Glomerular visceral epithelial cell (primary cell): ENCODE results near the gene LRRFIP2.
A peak's percentile ranks its signal among the peaks of the same experiment; 100 is the strongest.

Source experiments
- DNase-seq: peaks from one replicate; pipeline ENCODE4 v3.0.0-alpha.2; 2016; ENCODE audit errors: extremely low spot score

LRRFIP2 gene

GRCh38 chr3:37115446-37115845, 58.9 kb downstream of the LRRFIP2 start:
- DNase-seq: no peak

DNA sequence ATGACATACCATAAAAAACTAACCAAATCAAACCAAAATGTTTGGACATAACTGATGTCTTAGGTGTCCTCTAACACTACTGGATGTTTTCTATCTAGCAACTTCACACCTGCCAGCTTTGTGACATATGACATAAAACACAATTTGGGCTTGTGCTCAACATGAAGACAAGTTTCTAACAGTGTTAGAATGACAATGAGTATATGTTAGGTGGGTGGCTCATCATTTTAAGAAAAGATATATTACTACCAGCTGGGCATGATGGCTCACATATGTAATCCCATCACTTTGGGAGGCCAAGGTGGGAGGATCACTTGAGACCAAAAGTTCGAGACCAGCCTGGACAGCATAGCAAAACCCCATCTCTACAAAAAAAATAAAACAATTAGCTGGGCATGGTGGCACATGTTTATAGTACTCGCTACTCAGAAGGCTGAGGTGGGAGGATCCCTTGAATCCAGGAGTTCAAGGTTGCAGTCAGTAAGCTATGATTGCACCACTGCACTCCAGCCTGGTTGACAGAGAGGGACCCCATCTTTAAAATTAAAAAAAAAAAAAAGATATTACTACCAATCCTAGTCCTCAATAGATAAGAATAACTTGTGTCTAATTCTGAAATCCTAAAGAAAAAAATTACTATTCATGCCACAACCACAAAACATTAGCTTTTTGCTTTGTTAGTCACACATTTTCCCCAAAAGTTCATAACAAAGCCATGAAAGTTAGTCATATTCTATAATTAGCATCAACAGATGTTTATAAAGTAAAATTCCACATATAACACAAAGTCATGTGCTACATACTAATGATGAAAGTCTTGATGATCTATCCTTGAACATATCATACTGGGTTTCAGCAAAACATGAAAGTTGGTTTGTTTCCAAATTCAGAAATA, 59.9 kb downstream of the LRRFIP2 start:
- DNase-seq: no peak

GRCh38 chr3:37112987-37113386, 61.4 kb downstream of the LRRFIP2 start:
- no peak for DNase-seq

DNA sequence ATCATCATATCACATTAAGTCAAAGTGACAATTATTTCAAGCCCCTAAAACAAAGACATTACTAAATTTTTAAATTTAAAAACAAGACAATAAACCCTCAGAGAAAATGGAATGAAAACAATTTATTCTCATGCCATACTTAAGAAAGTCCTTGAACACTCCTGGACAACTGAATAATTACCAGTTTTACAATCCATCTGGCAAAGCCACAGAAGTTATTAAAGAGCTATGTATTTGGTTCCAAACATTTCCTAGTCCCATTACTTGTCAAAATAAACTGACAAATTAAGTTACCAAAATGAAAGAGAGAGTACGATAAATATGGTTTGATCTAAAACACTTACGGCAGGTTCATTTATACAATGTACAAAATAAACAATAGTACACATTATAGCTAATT, 63.2 kb downstream of the LRRFIP2 start:
- no peak for DNase-seq

DNA sequence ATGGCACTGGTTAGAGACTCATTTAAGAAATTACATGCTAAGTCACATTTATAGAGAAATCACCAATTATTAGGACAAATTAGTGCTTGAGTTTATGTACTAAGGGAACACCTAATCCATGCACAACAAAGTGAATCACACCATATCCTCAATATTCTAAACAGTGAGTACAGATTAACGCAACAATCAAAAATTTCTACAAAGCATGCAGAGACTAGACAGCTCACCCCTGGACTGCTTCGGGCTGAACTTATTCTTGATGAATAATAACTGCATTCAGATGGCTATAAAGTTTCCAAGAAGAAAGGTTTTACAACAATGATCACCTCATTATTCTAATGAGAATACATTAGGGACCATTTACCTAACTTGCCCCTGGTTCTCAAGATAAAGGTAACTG, 66.5 kb downstream of the LRRFIP2 start:
- no peak for DNase-seq

- no peak for DNase-seq
Measured at GRCh38 chr3:37103103-37103808, 71.1 kb downstream of the LRRFIP2 start.

GRCh38 chr3:37100411-37100810, 74.0 kb downstream of the LRRFIP2 start:
- no peak for DNase-seq

DNA sequence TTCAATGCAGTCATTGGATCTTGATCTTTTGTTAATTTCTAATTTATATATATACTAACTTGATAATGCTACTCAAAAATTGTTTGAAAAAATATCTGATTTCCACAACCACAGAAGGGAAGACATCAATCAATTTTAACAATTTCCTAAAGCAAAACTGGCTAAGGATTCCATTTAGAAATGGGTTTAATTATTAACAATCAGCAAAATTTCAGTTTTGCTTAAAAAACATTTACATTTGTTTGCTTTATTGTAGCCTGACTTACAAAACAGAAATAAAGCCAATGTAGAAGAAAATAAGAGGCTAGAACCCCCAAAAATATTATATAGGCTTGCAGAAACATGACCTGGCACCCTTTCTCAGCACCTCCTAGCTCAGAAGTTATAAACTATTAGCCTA, 74.9 kb downstream of the LRRFIP2 start:
- no peak for DNase-seq

- DNase-seq: no peak
Measured at GRCh38 chr3:37098884-37099283, 75.5 kb downstream of the LRRFIP2 start.

DNA sequence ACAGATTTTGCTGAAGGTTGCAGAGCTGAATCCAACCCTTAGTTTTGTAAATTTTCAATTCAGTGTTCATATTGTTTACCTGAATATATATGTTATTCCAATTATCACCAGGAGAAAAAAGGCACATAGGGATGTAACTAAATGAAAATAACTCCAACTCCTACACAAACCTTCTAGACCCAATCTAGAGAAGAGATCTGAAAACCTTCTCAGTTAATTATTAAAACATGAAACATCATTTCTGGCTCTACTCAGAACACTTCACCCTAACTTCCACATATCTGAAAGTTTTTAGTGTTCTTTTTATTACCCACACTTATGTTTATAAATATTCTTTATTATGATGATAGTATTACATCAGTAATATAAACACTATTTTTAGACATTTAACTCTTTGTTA, 76.6 kb downstream of the LRRFIP2 start:
- DNase-seq: no peak

GRCh38 chr3:37096975-37097374, 77.4 kb downstream of the LRRFIP2 start:
- no peak for DNase-seq

GRCh38 chr3:37096288-37096687, 78.1 kb downstream of the LRRFIP2 start:
- DNase-seq: peak; percentile 62

GRCh38 chr3:37094636-37095035, 79.7 kb downstream of the LRRFIP2 start:
- no peak for DNase-seq

DNA sequence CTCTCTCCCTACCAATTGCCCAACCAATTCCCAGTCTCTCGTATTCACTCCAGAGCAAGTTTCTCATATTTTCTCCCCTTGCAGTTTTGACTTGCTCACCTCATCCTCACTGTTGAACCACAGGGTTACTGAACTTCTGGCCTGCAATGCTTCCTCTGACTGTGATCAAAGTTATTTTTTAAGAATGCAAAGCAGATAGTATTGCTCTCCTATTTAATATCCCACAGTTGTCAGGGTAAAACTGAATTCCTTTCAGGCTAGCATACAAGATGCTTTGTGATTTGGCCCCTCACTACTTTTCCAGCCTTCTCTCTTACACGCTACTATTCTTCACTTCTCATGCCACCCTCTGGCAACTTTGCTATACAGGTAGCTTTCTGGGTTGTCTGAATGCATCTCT, 80.9 kb downstream of the LRRFIP2 start:
- DNase-seq: no peak

GRCh38 chr3:37092484-37092883, 81.9 kb downstream of the LRRFIP2 start:
- DNase-seq: no peak

DNA sequence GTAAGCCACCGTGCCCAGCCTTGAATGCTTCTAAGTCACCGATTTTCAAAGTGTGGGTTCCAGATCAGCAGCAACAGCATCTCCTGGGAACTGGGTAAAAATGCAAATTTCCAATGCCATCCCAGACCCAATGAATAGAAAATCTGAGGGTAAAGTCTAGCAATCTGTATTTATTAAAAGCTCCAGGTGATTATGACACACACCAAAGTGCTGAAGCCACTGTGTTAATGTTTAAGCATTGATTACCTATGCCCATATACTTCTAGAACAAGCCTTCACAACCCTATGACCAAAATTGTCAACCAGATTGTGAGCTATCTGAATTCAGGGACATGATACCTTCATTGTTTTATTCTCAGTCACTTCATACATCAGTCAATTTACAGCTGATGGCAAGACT, 86.5 kb downstream of the LRRFIP2 start:
- no peak for DNase-seq

GRCh38 chr3:37086918-37087317, 87.5 kb downstream of the LRRFIP2 start:
- DNase-seq: no peak

GRCh38 chr3:37082317-37082716, 92.1 kb downstream of the LRRFIP2 start:
- DNase-seq: no peak

- no peak for DNase-seq
Measured at GRCh38 chr3:37075955-37076354, 98.4 kb downstream of the LRRFIP2 start.

- peak; percentile 51 for DNase-seq
Measured at GRCh38 chr3:37074178-37074577, 100.2 kb downstream of the LRRFIP2 start.

DNA sequence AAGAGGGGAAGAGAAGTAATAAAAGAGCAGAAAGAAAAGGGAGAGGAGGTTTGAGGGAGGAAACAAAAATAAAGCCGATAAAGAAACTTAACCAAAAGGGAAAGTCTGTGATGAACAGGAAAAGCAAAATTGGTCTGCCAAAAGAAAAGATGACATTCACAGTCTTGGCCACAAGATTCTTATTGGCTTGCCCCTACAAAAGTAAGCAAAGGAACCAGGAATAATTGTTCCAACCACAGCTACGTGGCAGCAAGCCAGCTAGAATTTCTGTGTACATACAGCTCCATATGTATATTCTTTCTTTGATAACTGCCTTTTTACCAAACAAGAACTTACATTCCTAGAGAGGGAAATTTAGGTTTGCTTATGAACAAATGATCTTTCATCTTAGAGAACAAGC, 101.5 kb downstream of the LRRFIP2 start:
- peak; percentile 53 for DNase-seq

GRCh38 chr3:37071921-37072320, 102.5 kb downstream of the LRRFIP2 start:
- no peak for DNase-seq

GRCh38 chr3:37068031-37068430, 106.4 kb downstream of the LRRFIP2 start:
- no peak for DNase-seq
